Measurements from ENCODE around the gene TBX19. TPM values are rescaled to one million over a fixed set of nuclear protein-coding genes. Genes with fewer than 3 reads are reported as not detected.

The TBX19 gene
- total RNA-seq, 1 donor from 2014 or later = 0.78 TPM

DNA sequence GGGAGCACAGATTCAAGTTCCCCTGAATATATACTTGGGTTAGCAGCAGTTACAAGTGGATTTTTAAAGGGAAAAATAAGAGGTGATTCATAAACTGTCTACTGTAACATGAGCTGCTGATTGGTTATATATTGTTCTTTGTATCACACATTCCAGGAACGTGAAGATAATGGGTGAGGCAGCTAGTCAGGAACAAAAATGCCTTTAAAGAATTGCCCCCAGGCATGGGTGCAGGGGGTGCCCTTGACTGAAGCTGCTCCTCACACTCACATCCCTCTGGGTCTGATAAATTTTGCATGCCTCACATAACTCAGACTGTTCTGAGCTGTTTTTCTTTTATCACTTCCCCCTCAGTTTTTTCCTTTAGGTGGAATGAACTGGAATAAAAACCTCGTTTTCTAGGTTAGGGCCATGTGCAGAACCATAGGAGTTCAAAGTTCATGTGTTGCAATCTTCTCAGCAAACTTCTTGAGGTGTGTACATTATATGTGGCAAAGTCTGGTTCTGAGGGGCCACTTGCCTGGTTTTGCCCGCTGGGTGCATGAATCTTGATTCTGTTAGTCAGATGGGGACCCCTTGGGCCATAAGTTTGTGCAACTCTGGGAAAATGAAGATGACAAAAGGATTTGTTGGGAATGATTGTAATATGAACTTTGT lies 21.1 kb downstream of the TBX19 start:
- no peaks in the 10 kb centered on the region for H3K36me3 Mint-ChIP-seq (ENCODE audit: unreplicated experiment)
- no peaks in the 10 kb centered on the region for H3K9me3 Mint-ChIP-seq (ENCODE audit: unreplicated experiment)
- DNase-seq = no peak
- H3K27ac Mint-ChIP-seq (ENCODE audit: unreplicated experiment) = no peak overlapping the region
- peaks cover 4% of the 10 kb centered on the region for H3K4me1 Mint-ChIP-seq (ENCODE audit: low read depth, unreplicated experiment)
- peaks cover 1% of the 10 kb centered on the region for H3K27me3 Mint-ChIP-seq (ENCODE audit: unreplicated experiment)
- TF ChIP-seq, protein P1, sequence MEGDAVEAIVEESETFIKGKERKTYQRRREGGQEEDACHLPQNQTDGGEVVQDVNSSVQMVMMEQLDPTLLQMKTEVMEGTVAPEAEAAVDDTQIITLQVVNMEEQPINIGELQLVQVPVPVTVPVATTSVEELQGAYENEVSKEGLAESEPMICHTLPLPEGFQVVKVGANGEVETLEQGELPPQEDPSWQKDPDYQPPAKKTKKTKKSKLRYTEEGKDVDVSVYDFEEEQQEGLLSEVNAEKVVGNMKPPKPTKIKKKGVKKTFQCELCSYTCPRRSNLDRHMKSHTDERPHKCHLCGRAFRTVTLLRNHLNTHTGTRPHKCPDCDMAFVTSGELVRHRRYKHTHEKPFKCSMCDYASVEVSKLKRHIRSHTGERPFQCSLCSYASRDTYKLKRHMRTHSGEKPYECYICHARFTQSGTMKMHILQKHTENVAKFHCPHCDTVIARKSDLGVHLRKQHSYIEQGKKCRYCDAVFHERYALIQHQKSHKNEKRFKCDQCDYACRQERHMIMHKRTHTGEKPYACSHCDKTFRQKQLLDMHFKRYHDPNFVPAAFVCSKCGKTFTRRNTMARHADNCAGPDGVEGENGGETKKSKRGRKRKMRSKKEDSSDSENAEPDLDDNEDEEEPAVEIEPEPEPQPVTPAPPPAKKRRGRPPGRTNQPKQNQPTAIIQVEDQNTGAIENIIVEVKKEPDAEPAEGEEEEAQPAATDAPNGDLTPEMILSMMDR (IDR thresholded peaks at IDR 0.05; ENCODE audit: partially characterized antibody, unreplicated experiment) = no peak
- no peak overlapping the region for H3K4me3 Mint-ChIP-seq (ENCODE audit: unreplicated experiment)

DNA sequence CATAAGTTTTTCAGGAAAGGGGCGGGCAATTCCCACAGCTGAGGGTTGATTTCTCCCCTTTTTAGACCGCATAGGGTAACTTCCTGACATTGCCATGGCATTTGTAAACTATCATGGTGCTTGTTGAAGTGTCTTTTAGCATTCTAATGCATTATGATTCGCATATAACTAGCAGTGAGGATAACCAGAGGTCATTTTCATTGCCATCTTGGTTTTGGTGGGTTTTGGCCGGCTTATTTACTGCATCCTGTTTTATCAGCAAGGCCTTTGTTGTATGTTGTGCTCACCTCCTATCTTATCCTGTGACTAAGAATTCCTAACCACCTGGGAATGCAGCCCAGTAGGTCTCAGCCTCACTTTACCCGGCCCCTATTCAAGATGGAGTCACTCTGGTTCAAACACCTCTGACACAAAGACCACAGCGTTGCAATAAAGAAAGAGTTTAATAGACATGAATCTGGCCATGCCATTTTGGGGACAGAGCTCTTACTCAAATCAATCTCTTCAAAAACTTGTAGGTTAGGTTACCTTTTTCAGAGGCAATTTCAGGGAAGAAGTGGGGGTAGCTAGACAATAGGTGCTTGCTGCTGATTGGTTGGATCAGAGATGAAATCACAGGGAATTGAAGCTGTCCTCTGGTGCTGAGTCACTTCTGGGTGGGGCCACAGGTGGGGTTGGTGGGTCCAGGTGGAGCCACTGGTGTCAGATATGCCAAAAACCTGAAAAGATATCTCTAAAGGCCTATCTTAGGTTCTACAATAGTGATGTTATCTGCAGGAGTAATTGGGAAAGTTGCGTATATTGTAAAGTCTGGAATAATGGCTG lies 23.3 kb downstream of the TBX19 start:
- Mint-ChIP-seq H3K27me3 (ENCODE audit: unreplicated experiment) (no peaks in the 10 kb centered on the region), H3K36me3 (ENCODE audit: unreplicated experiment) (no peaks in the 10 kb centered on the region), H3K4me1 (ENCODE audit: low read depth, unreplicated experiment) (peaks cover 4% of the 10 kb centered on the region), H3K27ac (ENCODE audit: unreplicated experiment) (no peak overlapping the region), H3K4me3 (ENCODE audit: unreplicated experiment) (no peak overlapping the region), H3K9me3 (ENCODE audit: unreplicated experiment) (no peaks in the 10 kb centered on the region)
- TF ChIP-seq, protein P1 (IDR thresholded peaks at IDR 0.05; ENCODE audit: partially characterized antibody, unreplicated experiment) = no peak
- no peak for DNase-seq

GRCh38 chr1:168304865-168305264 lies 24.2 kb downstream of the TBX19 start:
- Mint-ChIP-seq H3K36me3 (ENCODE audit: unreplicated experiment) (no peaks in the 10 kb centered on the region), H3K4me1 (ENCODE audit: low read depth, unreplicated experiment) (peaks cover 4% of the 10 kb centered on the region), H3K27ac (ENCODE audit: unreplicated experiment) (no peak overlapping the region), H3K27me3 (ENCODE audit: unreplicated experiment) (no peaks in the 10 kb centered on the region), H3K9me3 (ENCODE audit: unreplicated experiment) (no peaks in the 10 kb centered on the region), H3K4me3 (ENCODE audit: unreplicated experiment) (no peak overlapping the region)
- TF ChIP-seq, protein P1 (IDR thresholded peaks at IDR 0.05; ENCODE audit: partially characterized antibody, unreplicated experiment) = no peak
- peak; percentile 22 for DNase-seq

GRCh38 chr1:168312718-168313604 lies 32.3 kb downstream of the TBX19 start:
- H3K27ac Mint-ChIP-seq (ENCODE audit: unreplicated experiment) = no peak overlapping the region
- no peaks in the 10 kb centered on the region for H3K27me3 Mint-ChIP-seq (ENCODE audit: unreplicated experiment)
- no peak for DNase-seq
- no peak overlapping the region for H3K4me3 Mint-ChIP-seq (ENCODE audit: unreplicated experiment)
- H3K9me3 Mint-ChIP-seq (ENCODE audit: unreplicated experiment) = peaks cover 2% of the 10 kb centered on the region
- H3K4me1 Mint-ChIP-seq (ENCODE audit: low read depth, unreplicated experiment) = no peaks in the 10 kb centered on the region
- no peaks in the 10 kb centered on the region for H3K36me3 Mint-ChIP-seq (ENCODE audit: unreplicated experiment)
- TF ChIP-seq, protein P1 (IDR thresholded peaks at IDR 0.05; ENCODE audit: partially characterized antibody, unreplicated experiment) = no peak
